NCI-H460 (cell line): ENCODE results near the gene PTPN7. TPM values are rescaled to one million over a fixed set of nuclear protein-coding genes. Genes with fewer than 3 reads are reported as not detected.
A peak's percentile ranks its signal among the peaks of the same experiment; 100 is the strongest.

Source experiments
- DNase-seq: peaks from one replicate; pipeline ENCODE4 v3.0.0-alpha.2; 2016; ENCODE audit warnings: low read depth; ENCODE audit errors: extremely low read depth
- total RNA-seq: library from RNA; depleted of rRNA; stranded (reverse); fragments of >200 nt; shearing (Covaris generic); gene quantifications from 2 replicates; pipeline ENCODE4 v1.2.3, GENCODE V29; 2014

PTPN7 gene
- total RNA-seq, 1 experiment from 2014 or later: not detected

DNA sequence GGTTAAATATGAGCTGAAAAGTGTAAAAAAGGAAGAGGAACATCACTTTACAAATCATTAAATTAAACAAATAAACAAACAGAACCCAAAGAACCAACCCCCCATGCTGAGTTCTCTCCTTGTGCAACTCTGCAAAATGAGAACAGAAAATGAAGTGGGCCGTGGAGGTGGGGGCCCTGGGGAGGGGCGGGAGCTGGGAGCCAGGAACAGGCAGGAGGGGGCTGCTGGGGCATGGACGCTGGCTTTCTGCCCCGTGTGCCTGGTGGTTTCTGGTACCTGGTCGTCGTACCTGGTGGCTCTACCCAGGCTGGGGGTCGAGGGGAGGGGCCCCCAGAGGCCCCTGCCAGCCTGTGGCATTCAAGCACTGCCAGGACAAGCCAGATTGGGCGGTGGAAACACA is 26.9 kb downstream of the PTPN7 start:
- no peak for DNase-seq

DNA sequence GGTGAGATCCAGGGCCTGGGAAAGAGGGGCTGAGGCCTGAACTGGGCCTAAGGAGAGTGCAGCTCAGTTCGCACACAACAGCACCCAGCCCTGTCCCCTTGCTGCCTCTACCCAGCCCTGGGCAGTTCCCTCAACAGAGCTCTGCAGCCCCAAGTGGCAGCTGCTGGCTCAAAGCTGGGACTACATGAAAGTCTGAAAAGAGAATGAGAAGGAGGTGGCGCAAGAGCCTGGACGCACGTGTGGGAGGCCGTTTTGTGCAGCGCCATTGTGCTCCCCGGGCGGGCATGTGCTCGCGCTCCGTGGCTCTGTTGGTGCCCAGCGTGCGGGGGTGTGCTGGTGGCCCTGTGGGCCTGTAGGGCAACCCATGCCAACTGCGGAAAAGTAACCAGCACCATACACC is 27.4 kb downstream of the PTPN7 start:
- DNase-seq: no peak

DNA sequence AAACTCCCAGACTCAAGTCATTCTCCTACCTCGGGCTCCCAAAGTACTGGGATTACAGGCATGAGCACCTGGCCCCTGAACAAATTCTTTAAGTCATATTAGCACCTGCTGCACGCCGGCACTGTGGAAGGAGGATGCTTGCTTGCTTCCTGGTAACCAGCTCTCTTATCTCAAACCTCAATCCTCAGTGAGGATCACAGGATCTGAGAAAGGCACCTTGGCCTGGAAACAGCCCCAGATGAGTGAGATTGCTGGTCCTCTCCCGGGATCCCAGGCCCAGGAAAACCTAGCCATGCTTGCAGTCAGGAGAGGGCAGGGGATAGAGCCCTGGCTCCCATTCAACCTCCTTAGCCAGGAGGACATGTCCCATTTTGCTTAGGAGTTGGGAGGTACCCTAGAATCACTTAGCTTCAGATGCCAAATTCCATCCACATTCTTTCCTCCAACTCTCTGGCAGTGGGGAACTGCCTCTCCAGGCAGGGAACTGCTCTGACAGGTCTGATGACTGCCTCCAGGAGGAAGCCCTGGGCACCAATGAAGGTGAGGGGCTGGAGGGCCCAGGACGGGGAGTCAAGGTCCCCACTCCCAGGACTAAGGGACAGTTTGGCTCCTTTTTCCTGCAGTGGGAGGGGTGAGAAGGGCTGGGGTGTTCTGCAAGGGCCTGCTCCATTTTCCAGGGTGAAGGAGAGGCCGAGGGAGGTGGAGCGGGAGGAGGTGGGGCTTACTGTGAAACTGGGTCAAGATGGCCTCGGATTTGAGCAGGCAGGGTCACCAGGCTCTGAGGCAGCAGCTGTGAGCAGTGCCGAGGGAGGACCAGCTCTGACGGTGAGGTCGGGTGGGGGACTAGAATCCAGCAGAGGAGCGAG is 28.2 kb downstream of the PTPN7 start:
- no peak for DNase-seq

DNA sequence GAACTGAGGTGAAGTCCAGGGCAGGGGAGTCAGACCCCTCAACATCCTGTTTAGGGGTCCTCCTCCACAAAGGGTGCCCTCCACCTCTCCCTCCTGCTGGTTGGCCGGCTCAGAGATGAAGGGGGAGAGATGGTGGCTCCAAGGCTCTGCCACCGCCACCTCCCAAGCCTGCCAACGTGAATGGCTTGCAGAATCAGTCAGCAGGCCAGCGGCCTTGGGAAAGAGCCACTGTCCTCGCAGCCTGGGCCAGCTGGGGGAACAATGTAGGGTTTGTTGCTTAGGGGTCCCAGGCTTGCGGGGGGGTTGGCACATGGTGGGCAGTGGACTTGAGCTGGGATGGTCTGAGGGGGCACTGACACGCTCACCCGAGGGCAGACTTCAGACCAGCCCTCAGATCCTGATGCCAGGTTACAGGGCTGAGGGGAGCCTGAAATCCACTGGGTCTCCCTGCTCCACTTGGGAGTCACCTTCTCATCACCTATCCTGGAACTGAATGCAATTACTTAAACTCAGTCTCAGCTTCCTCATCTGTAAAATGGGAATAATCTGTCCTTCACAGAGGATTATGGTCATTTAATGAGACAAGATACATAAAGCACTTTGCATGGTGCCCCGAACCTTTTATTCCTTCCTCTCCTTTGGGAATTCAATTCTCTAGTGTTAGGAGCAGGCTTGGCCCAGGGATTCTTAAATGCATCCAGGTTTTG is 29.4 kb downstream of the PTPN7 start:
- no peak for DNase-seq

DNA sequence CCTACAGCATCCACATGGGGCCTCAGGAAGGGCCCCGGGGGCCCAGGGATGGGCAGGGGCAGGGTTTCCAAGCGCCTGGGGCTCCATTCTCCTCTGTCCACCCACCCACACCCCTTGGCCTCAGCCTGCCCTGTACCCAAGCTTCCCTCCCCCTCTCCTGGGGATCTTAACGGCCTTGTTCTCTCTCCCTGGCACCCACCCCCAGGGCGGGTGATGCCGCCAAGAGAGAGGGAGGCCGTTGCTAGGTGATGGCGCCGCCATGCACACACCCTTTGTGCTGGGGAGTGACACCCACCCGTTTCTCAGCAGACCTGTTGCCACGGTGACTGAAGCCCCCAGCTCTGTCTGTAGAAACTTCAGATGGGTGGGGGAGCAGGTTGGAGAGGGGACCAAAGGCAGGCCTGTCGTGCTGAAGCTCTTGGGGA is 30.1 kb downstream of the PTPN7 start:
- DNase-seq: no peak

DNA sequence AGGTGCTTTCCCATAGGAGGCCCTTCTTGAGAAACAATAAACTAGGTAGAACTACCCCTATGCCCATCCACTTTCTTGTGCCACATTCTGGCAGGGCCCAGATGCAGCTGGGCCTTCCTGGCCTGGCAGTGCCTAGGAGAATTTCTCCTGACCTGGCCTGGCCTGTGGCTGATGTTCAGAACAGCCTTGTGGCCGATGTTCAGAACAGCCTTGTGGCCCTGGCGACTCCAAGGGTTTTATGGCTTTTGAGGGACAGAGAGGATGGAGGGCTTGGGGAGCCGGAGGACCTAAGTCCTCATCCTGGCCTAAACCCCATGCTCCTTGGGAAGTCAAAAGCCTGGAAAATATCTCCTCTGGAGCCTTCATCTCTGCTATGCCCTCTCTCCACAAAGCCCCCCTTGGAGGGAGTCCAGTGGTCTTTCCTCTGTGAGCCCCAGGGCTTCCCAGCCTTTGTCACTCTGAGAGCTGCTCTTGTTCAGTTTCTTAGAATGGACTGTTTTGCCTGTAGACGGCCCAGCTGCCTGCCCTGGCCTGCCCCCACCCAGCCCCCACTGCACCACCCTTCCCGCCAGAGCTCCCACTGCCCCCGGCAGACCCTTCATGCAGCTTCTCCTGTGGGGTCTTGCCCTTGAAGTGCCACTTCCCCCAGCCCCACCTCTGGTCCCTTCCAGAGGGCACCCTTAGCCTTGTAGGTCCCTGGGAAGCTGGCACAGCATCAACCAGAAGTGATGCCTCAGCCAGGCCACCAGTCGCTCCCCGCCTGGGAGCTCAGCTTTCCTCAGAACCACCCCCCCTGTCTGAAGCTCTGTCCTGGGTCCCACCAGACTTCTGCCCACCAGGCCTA is 30.7 kb downstream of the PTPN7 start:
- no peak for DNase-seq

DNA sequence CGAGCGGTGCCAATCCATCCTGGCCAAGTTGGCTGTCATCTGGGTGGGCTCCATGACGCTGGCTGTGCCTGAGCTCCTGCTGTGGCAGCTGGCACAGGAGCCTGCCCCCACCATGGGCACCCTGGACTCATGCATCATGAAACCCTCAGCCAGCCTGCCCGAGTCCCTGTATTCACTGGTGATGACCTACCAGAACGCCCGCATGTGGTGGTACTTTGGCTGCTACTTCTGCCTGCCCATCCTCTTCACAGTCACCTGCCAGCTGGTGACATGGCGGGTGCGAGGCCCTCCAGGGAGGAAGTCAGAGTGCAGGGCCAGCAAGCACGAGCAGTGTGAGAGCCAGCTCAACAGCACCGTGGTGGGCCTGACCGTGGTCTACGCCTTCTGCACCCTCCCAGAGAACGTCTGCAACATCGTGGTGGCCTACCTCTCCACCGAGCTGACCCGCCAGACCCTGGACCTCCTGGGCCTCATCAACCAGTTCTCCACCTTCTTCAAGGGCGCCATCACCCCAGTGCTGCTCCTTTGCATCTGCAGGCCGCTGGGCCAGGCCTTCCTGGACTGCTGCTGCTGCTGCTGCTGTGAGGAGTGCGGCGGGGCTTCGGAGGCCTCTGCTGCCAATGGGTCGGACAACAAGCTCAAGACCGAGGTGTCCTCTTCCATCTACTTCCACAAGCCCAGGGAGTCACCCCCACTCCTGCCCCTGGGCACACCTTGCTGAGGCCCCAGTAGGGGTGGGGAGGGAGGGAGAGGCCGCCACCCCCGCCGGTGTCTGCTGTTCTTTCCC is 32.4 kb downstream of the PTPN7 start:
- DNase-seq: no peak

DNA sequence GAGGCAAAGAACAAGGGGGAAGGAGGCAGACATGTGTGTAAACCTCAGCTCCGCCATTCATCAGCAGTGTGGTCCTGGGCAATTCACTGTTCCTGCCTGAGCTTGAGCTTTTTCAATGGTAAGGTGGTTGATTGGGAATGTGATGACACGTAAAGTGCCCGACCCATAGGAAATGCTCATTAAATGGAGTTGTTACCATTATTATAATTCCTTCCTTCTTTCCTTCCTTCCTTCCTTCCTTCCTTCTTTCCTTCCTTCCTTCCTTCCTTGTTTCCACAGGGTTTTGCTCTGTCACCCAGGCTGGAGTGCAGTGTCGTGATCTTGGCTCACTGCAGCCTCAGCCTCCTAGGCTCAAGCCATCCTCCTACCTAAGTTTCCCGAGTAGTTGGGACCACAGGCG is 33.3 kb downstream of the PTPN7 start:
- no peak for DNase-seq

DNA sequence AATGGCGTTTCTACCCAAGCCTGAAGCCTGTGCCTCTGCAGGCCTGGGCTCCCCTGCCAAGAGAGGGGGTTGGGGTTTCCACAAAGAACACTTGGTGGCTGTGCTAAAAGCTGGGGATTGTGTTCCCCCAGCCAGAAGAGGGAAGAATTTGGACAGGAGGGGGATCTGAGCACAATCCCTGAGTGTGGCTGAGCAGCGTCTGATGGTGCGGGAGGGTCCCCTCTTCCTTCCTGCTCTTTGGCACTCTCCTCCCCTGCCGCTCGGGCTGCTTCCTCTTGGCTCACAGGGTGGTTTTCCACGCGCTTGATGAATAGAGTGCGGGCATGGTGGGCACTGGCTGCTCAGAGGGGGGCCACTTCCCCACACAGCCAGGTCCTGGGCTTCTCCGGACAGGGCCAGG is 34.0 kb downstream of the PTPN7 start:
- DNase-seq: no peak

DNA sequence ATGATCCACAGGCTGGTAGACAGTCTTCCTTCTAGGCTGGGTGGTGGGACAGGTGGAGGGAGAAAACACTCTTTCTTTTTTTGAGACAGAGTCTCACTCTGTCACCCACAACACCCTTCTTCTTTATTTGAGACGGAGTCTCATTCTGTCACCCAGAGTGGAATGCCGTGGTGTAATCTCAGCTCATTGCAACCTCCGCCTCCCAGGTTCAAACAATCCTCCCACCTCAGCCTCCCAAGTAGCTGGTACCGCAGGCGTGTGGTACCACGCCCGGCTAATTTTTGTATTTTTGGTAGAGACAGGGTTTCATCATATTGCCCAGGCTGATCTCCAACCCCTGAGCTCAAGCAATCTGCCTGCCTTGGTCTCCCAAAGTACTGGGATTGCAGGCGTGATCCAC is 34.8 kb downstream of the PTPN7 start:
- DNase-seq: no peak

DNA sequence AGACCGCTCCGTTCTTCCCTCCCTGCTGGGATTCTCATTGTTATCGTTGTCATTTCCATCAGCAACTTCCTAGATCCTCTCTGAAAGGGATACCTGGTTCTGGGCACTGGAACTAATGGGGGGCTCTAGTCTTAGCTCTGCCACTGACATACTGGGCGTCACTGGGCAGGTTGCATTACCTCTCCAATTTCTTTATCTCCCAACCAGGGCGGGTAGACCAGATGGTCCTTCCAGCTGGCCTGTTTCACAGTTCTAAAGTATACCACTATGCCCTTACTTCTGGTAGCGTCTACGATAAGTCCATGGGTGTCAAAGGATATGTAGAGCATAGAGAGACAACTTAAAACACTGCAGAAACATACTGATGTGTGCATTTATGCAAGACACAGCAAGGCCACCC is 36.3 kb downstream of the PTPN7 start:
- DNase-seq: no peak

DNA sequence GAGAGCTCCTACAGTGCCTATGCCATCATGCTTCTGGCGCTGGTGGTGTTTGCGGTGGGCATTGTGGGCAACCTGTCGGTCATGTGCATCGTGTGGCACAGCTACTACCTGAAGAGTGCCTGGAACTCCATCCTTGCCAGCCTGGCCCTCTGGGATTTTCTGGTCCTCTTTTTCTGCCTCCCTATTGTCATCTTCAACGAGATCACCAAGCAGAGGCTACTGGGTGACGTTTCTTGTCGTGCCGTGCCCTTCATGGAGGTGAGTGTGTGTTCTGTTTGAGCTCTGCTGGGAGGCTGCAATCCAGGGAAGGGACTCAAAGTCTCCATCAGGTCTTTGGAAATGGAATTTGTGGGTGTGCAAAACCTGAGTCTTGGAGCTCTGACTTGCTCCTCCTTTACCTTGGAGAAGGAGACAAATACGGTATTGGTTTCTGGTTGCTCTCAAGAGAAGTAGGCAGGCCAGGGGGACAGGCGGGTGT is 37.0 kb downstream of the PTPN7 start:
- no peak for DNase-seq

DNA sequence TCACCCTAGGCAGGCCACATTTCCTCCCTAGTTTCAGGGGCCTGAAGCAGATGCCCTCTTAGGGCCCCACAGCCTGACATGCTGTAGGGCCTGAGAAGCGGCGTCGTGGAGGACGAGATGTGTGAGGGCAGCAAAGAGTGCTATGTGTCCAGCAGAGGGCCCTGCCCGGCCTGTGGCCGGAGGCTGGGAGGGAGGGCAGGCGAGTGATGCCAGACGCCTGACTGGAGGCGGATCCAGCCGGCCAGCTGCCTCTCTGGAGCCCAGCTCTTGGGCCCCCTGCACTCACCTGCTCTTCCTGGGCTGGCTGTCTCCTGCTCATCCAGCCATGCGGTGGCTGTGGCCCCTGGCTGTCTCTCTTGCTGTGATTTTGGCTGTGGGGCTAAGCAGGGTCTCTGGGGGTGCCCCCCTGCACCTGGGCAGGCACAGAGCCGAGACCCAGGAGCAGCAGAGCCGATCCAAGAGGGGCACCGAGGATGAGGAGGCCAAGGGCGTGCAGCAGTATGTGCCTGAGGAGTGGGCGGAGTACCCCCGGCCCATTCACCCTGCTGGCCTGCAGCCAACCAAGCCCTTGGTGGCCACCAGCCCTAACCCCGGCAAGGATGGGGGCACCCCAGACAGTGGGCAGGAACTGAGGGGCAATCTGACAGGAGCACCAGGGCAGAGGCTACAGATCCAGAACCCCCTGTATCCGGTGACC is 37.6 kb downstream of the PTPN7 start, which contains the start of gene GPR37L1:
TSS of gene GPR37L1 (plus strand) at position 279 of the 697 bp plus-strand sequence. CDS start at position 326, 47 bp downstream.
- DNase-seq: peak; percentile 75

DNA sequence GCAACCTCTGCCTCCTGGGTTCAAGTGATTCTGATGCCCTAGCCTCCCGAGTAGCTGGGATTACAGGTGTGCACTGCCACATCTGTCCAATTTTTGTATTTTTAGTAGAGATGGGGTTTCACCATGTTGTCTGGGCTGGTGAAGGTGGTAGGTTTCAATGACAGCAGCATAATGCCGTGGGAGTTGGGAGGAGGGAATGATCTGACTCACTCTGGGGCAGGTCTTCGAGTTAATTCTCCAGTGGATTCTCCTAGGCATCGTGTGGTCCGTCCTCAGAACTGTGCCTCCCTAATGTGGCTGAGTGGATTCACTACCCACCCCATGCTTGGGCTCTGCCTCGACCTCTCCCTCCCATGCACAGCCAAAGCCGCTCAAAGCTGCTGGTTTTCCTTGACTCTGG is 39.4 kb downstream of the PTPN7 start:
- no peak for DNase-seq

DNA sequence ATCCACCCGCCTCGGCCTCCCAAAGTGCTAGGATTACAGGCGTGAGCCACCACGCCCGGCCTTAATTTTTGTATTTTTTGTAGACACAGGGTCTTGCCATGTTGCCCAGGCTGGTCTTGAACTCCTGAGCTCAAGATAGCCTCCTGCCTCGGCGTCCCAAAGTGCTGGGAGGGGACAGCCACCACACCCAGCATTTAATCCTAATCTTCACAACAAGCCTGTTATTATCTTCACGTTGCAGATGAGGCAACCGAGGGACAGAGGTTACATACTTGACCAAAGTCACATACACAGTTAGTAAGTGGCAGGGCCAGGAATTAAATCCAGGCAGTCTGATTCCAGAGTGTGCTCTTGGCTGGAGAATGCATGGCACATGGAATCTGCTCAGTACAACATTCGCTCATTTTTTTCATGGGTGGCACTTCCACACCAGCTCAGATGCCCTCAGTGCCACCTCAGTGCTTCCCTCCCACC is 42.5 kb downstream of the PTPN7 start:
- DNase-seq: no peak

DNA sequence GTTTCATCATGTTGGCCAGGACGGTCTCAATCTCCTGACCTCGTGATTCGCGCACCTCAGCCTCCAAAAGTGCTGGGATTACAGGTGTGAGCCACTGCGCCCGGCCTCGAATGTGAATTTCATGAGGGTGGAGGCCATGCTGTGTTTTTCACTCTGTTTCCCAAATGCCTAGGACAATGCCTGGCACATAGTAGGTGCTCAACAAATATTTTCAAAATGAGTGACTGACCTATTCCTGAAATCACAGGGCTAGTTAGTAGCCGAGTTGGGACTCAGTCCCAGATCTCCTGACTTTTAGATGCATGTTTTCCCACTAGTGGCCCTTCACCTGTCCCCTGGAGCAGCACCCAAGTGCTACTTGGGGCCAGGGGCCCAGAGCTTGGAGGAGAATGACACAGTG is 44.1 kb downstream of the PTPN7 start:
- no peak for DNase-seq

DNA sequence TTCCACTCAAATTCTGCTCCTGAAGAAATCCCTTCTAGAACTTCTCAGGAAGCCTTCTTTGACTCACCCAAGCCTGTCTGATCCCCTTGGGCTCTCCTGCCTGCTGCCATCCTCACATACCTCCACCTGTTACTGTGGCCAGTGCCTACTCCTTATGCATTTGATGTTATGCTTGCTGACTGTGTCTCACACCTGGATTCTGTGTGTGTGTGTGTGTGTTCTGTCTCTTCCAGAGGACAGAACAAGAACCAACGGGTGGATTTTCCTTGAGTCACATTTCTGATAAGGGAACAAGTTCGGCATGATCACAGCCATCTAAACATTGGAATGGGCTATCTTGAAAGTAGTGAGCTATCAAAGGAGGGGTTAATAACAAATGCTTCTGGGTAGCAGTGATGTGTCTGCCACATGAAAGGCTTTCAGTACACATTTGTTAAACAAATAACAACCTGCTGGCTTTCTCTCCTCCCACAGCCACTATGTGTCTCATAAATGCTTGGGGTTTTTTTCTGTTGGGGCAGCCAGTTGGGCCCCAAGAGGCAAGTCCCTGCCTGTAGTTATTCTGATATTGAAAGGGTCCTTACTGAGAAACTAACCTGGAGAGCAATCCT is 46.6 kb downstream of the PTPN7 start:
- DNase-seq: no peak

DNA sequence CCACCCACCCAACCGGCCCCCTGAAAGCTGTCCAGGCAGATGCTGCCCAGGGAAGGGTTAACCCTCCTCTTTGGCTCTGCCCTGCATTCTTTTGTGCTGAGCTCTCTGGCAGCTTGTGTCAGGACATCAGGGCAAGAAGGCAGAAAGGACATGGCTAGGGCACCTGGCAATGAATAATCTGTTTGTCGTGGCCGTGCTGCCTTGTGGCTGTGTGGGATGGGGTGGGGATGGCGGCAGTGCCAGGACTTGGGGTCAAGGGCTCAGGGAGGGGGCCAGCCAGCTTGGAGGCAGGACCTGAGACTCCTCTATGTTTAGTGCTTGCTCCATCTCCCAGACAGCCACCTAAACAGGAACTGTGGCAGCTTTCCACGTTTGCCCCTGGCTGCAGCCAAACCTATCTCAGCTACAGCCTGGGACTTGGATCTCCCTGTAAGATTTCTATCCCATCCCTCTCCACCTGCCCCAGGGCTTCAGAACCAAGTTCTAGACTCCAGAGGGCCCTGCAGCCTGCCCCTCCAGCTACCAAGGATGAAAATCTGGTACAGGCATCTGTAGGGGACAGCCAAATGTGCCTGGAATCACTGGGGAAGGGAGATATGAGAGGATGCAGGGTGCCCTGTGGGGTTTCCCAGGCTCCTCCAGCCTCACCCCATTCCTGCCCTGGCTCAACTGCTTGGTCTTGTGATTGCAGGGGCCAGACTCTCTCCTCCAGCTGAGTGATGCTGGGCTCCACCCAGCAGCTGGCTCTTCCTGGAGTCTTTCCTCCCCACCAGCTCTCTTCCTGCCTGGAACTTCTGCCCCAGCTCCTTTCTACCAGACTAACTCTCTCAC is 47.3 kb downstream of the PTPN7 start:
- no peak for DNase-seq
